Stimulated activated CD8-positive, alpha-beta memory T cell treated with anti-CD3 and anti-CD28 coated beads, Interleukin-15, amount 100 ng/mL, for 4 hours (primary cell): ENCODE measurements around the gene KCNMA1.

Experiments used
- DNase-seq, 2 donors: peaks; one replicate each; pipeline ENCODE4 v3.0.0-alpha.2; 2020; ENCODE audit warnings: low read depth in 2 of 2

KCNMA1 gene

GRCh38 chr10:76866841-76867586 is 770.6 kb downstream of the KCNMA1 start:
- DNase-seq = no peak

- no peak for DNase-seq
Observed at GRCh38 chr10:76864922-76865321, 772.7 kb downstream of the KCNMA1 start.

- DNase-seq = no peak
Observed at GRCh38 chr10:76858721-76859120, 778.9 kb downstream of the KCNMA1 start.

- no peak for DNase-seq
Observed at GRCh38 chr10:76840802-76841201, 796.8 kb downstream of the KCNMA1 start.

- DNase-seq = no peak
Observed at GRCh38 chr10:76839276-76839675, 798.3 kb downstream of the KCNMA1 start.

- DNase-seq = no peak
Observed at GRCh38 chr10:76830218-76830617, 807.4 kb downstream of the KCNMA1 start.

GRCh38 chr10:76829724-76830123 is 807.9 kb downstream of the KCNMA1 start:
- no peak for DNase-seq
